Coronary artery (tissue), 2 donors: ENCODE measurements around the gene ERCC6.

Experiments used
- DNase-seq: peaks from one replicate; pipeline ENCODE4 v3.0.0-alpha.2; 2017; ENCODE audit warnings: low spot score
- H3K27ac ChIP-seq, 2 donors: fragments of 200-600 bp; sonication (generic); one replicate each; pipeline ENCODE4 v1.5.1; 2016 to 2019
- H3K4me3 ChIP-seq: fragments of 200-600 bp; sonication (generic); 2 replicates; pipeline ENCODE4 v1.5.1; 2016; ENCODE audit warnings: mild to moderate bottlenecking, moderate library complexity
- CTCF ChIP-seq: fragments of 200-600 bp; sonication (generic); IDR thresholded peaks from one replicate; pipeline ENCODE4 v1.5.1; 2019; ENCODE audit warnings: antibody characterized with exemption

Gene ERCC6

GRCh38 chr10:49516216-49516970, 22.5 kb downstream of the ERCC6 start:
- Histone ChIP-seq H3K27ac (no peak overlapping the region), H3K4me3 (no peak overlapping the region)
- DNase-seq = no peak
- TF ChIP-seq CTCF = no peak

DNA sequence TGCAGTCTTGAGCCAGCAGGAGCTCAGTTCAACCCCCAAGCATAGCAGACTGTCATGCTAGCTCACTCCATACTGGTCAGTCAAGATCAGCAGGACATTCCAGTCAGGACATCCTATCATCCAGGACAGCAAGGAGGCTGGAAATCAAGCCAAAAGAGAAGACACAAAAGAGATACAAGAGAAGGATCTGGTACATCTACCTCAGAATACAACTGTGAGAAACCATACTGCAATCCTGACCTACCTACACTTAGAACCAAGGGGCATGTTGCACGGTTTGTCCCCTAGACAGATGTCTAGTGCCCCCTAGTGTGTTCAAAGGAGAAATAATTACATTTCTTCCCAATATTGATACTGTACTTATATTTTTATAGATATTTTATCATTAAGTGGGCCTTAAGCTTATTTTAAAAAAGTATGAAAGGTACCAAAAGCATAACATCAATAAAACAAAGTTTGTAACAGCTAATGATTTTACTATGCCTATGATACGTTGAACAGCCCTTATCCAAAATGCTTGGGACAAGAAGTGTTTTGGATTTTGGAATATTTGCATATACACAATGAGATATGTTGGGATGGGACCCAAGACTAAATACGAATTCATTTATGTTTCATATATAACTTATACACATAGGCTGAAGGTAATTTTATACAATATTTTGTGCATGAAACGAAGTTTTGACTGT, 26.7 kb downstream of the ERCC6 start:
- no peak for DNase-seq
- H3K4me3 ChIP-seq = no peak overlapping the region
- H3K27ac ChIP-seq = no peak overlapping the region
- TF ChIP-seq CTCF = no peak

DNA sequence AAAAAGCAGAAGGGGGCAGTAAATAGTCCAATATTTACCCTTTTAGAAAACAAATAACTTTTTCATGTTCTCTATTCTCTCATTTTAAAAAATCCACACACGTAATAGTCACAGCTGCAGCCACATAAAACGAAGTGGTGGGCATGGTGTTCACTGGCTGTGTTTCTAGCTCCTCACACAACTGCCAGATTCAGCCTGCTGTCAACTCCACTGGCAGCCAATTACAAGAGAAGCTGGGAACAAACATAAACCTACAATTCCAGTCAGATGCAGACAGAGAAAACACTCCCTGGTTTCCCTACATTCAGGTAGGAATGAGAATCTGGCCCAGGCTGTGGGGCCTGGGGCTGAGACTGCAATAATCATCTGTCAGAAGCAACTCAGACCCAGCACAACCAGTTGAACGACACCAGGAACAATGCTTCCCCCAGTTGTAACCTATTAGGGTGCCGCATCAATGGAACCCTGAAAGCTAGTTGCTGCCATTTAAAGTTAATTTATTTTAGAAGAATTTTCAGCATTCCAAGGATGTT, 29.1 kb downstream of the ERCC6 start:
- DNase-seq = no peak
- no peak overlapping the region for H3K27ac ChIP-seq
- no peak for TF ChIP-seq CTCF
- no peak overlapping the region for H3K4me3 ChIP-seq

DNA sequence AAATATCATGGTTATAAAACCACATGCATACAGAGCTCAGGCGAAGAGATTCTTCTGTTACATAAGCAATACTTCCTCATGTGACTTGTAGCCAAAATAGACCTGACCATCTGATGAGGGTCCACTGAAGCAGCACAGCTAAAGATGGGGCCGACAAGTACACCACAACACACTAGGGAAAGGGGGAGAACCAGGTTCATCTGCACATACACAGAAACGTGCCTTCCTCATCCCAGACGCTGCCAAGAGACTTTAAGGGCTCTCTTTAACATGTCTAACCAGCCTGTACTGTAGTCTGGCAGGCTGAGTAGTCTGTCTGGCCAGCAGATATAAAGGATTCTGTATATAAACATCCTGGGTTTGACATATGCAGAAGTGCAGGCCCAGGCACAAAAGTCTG, 30.3 kb downstream of the ERCC6 start:
- H3K4me3 ChIP-seq = no peak overlapping the region
- DNase-seq = no peak
- H3K27ac ChIP-seq = no peak overlapping the region
- no peak for TF ChIP-seq CTCF

- DNase-seq = no peak
- H3K27ac ChIP-seq = no peak overlapping the region
- H3K4me3 ChIP-seq = no peak overlapping the region
- TF ChIP-seq CTCF = no peak
Measured at GRCh38 chr10:49508249-49508648, 30.7 kb downstream of the ERCC6 start.

GRCh38 chr10:49505589-49505988, 33.3 kb downstream of the ERCC6 start:
- H3K4me3 ChIP-seq = no peak overlapping the region
- TF ChIP-seq CTCF = no peak
- no peak overlapping the region for H3K27ac ChIP-seq
- DNase-seq = no peak

DNA sequence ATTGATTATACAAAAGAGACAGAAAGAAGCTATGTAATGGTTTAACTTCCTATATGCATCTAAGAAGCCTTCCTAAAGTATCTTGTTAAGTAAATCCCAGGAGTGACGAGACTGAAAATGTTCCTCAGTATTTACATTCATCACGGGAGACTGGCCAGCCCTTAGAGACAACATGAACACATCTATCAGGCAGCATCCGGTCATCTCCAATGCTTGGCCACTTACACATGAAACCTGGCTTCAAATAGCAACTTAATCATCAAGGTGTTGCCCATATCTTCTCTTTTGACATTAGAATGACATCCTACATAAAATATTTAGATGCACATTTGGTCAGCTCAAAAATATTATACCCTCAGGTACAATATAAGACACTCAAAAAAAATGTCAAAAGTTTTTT, 33.8 kb downstream of the ERCC6 start:
- no peak for TF ChIP-seq CTCF

More for the DNA sequence above, 33.8 kb downstream of the ERCC6 start:
- H3K4me3 ChIP-seq = no peak overlapping the region
- DNase-seq = no peak
- no peak overlapping the region for H3K27ac ChIP-seq
